Ureter (tissue), 1 donor: ENCODE data around the gene ANO10. TPM values are rescaled to one million over a fixed set of nuclear protein-coding genes. Genes with fewer than 3 reads are reported as not detected.

Source experiments
- DNase-seq: peaks from one replicate; pipeline ENCODE4 v3.0.0-alpha.2; 2020; ENCODE audit warnings: low spot score
- total RNA-seq: library from RNA; stranded (reverse); gene quantifications from one replicate; pipeline ENCODE4 v1.2.4, GENCODE V29; 2023
- donor health status: DM: yes; HTN: yes; CAD: no.

Gene ANO10
- total RNA-seq, 1 donor from 2014 or later: 38.0 TPM

DNA sequence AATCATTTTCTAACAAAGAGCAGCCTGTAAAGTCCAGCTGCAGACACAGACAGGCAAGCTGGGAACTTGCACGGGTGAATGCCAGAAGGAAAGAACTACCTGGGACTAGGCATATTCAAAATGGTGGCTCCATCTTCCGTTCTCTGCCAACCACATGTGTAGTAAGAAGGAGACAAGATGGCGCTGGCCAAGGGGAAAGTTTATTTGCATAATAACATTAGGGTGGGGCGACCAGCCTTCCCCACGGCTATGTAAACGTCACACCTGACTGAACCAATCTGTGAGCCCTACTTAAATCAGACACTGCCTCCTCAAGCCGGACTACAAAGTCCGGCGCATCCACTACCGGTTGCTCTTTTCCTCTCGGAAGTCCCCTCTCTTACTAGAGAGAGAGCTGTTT lies 204.7 kb downstream of the ANO10 start:
- no peak for DNase-seq

DNA sequence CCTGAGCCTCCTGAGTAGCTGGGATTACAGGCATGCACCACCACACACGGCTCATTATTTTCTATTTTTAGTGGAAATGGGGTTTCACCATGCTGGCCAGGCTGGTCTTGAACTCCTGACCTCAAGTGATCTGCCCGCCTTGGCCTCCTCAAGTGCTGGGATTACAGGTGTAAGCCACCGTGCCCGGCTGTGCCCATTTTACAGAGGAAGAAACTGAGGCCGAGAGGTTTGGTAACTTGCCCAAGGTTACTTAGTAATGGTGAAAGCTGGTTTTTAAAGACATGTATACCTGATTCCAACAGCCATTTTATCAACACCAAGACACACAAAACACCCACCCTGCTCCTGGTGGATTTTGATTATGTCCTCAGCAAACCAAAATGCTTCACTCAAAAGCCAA lies 206.7 kb downstream of the ANO10 start:
- DNase-seq: no peak

DNA sequence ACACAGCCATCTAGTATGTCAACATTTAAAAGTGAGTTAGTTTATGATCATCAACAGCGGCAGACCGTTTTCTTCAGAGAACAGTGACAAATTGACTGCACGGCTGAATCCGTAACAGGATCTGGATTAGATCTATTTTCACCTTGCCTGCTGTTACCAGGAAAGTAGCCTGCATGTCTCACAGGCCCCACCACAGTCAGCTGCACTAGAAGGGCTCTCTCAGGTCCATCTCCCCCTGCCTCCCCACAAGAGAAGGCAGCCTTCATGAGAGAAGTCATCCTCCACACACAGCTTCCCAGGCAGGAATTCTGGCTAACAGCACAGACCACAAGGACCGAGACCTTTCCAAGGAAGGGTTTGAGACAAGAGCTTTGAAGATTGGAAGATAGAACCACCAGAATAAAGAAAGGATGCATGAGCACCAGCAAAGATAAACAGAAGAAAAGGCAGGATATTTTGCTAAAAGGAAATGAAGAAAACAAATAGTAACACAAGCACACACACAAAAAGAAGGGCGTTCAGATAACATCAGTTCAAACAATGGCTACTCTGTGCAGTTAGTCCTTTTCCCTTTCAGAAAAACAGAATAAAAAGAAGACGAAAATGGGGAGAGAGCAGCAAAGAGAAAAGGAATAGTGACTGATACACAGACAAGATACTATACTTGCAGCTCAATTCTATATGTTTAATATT lies 208.0 kb downstream of the ANO10 start:
- no peak for DNase-seq

DNA sequence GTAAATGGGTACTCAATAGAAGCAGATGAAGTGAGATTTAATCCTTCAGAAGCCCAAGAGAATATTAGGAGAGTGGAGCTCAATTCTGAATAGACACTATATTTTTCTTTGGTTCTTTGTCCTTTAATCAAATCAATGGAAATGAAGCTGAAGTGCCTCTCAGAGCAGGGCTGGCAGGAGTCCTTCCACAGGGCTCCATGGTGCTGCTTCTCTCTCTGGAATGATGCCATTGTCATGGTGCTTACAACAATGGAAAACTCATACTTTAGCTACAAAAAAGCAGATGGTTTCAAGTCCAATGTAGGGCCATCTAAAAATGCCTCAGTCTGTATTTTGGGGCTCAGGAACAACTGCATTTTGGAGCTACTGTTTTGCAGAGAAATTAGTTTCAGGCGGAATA lies 210.4 kb downstream of the ANO10 start:
- no peak for DNase-seq

DNA sequence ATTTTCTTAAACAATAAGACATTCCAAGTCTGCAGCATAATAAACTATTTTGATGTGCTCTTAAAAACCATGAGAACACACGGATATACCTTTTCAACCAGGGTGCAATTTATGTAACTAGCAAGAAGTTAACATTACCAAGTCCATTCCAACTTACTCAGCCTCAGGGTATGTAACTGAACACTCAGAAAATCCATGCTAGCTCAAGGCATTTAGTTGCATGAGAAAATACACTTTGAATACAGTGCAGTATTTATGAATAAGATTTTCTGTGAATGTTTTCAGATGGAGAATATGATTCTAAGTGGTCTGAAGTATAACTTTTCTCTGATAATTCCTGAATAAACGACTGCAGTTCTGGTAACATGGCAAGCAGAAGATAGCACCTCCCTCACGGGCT lies 211.2 kb downstream of the ANO10 start:
- DNase-seq: no peak

DNA sequence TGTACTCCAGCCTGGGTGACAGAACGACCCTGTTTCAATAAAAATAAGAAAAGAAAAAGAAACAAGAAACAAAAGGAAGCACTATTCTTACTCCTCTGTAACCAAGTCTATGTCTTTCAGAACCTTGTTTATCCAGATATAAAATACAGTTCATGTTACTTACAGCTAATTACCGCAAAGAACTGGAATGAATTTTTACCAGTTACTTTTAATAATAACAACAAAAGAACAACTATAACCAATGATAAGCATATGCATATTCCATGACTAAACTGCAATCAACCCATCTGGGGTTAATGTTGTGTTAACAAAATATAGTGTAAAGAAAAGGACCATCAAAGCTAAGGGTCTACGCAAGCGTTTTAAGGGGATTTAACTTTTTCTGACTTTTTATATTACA lies 212.3 kb downstream of the ANO10 start:
- DNase-seq: no peak

DNA sequence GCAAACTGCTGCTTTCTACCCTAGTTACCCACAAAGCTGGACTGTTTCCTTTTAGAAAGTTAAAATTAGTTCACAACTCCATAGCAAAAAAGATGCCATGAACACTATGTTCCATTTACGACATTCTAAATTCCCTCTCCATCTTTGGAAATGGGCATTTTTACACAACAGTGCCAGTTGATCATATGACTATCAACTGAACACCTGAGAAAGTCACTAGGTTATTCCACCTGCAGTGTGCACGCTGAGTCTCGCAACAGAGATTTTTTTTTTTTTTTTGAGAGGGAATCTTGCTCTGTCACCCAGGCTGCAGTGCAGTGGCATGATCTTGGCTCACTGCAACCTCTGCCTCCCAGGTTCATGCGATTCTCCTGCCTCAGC lies 215.2 kb downstream of the ANO10 start:
- no peak for DNase-seq

DNA sequence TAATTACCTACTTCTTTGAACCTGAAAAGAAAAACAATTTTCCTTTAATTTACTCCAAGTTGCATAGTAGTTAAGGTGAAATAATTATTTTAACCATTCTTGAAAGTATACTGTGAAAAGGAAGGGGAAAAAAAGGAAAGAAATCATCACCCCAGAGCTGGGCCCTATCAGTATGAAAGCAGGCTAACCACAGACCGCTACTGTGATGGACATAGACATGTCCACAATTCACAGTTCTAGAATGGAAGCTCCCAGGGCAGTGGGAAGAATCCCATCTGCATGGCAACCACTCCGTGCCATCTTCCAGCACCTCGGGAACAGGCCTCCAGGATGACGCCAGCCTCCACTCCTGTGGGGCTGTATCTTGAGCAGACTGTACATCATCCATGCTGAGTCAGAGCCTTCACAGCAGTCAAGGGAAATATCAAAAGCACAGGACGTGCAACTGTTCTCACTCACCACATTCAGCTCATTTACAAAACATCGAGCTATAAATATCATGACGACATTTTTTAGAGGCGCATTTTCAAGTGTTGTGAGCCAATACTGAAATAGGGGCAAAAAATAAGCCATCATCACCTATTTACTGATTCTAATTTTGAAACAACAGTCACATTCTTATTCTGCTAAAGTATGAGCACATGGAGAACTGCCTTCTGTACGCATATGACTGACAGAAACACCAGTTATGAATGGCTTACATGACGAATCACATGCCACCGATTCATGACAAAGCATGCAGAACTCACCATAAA lies 215.7 kb downstream of the ANO10 start:
- DNase-seq: no peak

DNA sequence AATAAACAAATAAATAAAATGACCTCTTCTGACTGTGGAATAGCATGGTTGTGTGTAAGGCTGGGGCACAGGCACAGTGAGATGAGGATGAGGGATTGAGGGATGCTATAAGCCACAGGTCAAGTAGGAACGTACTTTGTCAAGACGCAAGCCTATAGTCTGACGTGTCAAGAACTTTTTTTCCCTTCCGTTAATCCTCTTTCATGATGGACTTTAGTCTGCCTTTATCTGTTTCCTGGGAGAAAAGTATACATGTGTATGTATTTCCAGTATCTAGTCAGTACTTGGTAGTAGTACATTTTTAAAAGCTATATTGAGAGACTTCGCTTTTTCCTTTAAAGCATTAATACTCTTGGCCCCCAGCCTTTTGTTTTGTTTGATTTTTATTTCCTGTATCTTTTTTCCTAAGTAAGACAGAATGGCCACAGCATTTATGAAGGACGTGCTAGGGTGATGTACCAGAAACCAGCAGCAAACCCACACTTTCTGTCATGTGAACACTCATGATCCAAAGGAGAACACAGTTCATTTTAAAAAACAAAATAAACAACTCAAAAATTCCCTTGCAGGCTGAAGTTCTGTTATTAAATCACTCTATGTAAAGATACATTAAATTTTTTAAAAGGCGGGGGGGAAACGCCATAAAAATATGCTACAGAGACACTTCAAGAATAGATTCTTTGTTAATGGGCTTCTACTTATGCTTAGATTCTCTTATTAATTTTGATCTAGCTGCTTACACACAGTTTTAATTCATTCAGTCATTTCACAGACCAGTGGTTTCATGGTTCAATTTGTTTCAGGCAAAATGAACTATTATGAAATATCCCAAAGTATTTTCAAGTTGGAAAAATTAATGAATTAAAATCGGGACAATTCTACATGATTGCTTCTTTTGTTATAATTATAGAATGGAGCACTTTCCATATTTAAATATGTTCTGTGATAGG lies 220.8 kb downstream of the ANO10 start:
- DNase-seq: no peak

DNA sequence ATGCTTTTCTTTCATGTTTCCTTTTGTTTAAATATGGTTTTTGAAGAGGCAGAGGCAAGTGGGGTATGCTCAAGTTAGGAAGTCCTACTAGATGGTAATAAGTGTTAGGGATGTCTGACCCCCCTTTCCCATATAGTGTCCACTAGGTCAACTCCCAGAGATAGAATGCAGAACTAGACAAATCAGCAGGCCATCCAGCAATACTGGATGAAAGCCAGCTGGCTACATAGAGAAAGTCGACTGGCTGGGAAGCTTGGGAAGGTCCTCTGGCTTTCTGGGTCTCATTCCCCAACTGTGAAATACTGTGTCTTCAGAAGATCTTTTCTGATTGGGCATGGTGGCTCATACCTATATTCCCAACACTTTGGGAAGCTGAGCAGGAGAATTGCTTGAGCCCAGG lies 221.6 kb downstream of the ANO10 start:
- DNase-seq: no peak

DNA sequence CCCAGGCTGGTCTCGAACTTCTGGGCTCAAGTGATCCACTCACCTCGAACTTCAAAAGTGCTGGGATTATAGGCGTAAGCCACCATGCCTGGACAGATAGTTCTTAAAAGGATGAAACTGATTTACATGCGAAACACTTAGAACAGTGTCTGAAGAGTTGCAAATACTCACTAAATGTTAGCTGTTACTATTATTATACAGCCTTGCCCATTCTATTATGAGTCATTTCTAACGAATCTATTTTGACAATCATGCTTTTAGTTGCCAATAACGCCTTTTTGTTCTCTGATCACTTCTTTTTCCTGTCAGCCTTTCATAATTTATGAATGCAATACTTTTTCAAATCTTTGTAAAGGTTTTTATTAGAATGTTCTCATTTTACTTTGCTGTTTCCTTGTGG lies 222.8 kb downstream of the ANO10 start:
- DNase-seq: no peak

DNA sequence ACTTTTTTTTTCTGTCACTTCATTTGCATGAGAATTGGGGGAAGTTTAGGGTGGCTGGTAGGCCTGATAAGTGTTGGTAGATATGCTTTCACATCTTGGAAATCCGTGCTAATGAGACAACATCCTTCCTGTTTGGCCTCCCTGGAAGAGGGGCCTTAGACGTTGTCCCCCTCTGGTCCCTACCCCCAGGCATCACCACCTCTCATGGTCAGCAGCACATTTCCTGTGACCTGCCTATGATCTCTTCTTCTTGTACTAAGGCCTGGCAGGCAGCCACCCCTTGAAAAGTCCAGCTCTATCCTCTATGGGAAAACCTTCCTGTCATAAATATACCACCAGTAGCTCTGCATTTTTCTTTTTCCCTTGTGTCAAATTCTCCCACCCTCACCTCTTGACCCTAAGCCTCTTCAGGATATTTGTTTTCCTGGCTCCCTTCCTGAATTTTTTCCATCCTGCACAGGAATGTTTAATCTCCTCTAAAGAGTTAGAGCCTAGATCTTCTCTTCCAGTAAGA lies 227.7 kb downstream of the ANO10 start:
- DNase-seq: no peak

DNA sequence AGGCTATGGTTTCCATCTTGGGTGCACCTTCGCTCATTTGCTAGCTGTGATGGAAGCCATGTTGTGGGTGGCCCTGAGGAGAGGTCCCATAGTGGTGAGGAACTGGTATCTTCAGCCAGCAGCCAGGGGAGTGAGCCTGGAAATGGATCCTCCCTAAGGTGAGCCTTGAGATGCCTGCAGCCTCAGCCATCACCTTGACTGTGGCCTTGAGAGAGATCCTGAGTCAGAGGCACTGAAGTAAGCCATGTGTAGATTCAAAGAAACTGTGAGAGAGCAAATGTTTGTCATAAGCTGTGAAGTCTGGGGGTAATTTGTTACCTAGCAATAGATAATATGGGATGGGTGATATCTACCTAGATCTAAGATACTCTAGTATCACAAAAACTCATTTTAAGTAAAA lies 230.2 kb downstream of the ANO10 start:
- DNase-seq: no peak

DNA sequence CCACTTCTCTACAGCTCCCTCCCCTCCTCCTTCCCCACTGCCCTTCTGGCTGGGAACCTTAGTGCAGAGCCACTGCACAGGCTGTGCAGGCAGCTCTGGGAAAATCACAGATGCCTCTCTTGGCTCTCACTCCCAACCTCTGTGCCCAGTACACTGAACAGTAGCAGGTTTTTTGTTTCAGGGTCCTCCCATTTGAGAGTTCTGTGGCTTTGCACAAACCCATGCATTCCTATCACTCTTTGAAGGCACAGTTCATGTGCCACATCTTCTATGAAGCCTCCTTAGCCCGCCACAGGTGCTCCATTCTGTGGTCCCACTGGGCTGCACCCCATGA lies 231.6 kb downstream of the ANO10 start:
- no peak for DNase-seq

DNA sequence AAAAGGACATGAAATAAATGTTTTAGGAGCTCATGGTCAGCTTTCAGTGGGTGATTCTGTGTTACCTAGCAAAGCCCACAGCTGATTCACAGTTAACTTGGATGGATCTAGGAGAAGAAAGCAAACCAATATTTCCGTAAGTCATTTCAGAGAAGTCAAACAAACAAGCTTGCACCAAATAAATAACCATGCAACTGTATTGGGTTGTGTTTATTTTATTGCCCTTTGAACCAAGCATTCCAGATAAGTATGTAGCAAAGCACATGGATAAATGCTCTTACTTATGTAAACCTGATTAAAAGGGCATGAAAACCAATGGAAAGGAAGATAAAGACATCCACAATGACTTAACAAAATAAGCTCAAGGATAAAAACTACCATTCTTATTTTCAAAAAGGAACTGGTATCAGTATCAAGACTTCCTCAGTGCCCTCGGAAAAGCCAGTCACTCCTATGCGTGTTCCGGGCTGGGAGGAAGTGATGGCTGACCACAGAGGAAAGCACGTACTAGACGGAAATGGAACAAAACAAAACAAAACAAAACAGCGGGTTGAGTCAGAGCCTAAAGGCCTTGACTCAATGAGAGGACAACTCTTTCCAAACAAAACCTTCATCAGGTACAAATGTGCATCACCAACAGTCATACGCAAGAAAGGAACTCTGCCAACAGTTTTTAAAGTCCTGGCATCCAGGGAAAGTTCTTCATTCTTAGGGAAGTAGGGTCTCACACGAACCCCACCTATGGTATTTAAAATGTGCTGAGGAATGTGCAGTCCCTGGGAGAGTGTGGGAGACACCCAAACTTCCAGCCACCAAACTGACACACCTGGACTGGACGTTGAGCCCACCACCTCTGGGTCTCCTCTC lies 232.2 kb downstream of the ANO10 start:
- DNase-seq: no peak

DNA sequence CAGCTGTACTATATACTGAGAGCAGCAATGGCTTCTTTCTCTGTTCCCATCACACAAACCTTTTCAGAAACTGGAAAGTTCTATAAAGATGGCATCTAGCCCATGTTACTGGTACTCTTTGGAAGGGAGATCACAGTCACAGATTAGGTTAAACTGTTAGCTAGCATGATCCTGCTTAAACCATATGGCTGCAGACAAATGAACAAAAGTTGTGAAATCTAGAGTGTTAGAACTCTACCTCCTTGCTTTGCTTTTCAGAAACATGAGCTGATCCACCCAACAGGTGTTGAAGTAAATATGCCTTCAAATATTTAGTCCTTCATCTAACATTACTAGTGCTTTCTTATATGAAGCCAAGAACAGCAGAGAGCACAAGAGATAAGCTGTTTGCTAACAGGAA lies 232.9 kb downstream of the ANO10 start:
- no peak for DNase-seq

DNA sequence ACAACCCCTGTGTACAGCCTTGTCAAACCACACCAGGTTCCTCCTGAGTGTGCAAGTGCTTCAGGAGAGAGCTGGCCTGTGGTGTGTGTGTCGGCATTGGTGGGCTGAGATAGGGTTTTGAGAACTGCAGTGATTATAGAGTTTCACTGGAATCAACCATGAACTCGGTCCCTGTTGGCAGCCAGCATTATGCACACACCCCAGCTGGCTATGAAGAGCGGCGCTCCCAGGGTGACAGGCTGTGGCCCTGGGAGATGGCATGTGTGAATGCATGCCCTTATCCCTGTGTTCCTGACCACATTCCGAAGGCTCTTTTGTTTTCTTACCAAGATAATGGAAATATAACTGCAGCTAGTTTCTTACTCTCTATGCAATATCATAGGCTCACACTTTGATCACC lies 233.6 kb downstream of the ANO10 start:
- DNase-seq: no peak

DNA sequence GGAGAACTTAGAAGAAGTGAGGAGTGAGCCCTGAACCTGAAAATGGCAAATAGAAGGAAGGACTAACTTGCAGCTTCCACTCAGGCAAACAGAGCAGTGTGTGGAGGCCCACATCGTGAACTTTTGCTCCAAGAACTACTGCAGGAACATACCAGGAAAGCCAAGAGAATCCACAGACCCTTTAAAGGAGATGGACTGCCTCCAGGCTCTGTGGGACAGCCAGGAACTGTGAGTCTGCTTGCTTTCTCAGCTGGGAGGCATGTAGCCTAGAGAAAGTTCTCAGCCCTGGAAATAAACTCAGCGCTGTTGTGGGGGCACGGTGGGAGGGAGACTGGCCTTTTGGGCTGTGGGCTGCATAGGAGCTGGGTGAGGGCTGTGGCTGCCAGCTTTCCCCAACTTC lies 242.5 kb downstream of the ANO10 start:
- no peak for DNase-seq

DNA sequence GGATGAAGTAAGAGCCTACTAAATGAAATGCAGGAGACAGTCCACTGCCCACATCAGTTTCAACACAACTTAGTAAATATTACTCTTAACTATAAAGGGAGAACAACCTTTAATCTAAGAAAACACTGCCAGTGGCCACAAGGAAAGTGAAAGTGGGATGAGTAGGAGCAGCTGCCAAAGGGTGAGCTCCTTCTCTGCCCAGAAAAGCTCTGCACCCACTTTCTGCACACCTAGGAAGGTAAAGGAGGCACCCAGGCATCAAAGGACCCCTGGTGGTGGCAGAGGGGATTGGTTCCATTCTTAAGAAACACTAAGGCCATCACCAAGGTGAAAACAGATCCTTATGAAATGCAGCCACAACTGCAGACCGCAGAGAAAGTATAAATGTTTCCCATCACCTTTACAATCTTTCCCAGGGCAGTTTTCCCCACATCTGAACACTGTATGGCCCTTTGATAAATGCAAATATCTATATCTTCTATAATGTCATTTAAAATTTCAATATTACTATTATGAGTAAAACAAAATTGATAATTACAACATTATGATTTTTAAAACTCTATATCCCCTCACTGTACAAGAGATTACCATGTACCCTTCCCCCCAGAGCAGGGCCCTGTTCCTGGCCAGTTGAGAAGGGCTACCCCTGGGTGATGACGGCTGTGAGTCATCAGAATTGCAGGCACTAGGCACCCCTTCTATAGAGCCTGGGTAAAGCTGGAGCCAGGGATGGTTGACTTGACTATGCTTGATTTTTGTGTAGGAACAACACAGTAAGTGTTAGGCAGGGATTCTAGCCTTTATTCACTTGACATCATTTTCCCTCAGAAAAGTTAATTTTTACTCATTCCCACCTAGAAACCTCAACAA lies 243.5 kb downstream of the ANO10 start:
- no peak for DNase-seq

DNA sequence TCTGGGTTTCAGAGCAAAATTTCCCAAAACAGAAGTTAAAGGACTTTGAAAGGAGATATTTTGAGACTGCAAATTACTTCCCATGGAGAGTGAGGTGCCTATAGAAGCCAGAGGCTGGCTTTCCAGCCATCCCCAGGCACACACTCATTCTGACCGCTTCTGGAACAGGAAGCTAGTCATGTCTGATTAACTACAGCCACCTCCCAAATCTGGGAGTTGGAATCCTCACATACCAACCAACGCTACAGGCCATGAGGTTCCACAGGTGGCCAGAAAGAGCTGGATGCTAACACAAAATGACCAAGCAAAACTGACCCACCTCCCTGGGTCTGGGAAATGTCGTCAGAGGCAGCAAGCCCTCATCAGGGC lies 248.3 kb downstream of the ANO10 start:
- no peak for DNase-seq
